Measurements from ENCODE around the gene PDE7B.

DNA sequence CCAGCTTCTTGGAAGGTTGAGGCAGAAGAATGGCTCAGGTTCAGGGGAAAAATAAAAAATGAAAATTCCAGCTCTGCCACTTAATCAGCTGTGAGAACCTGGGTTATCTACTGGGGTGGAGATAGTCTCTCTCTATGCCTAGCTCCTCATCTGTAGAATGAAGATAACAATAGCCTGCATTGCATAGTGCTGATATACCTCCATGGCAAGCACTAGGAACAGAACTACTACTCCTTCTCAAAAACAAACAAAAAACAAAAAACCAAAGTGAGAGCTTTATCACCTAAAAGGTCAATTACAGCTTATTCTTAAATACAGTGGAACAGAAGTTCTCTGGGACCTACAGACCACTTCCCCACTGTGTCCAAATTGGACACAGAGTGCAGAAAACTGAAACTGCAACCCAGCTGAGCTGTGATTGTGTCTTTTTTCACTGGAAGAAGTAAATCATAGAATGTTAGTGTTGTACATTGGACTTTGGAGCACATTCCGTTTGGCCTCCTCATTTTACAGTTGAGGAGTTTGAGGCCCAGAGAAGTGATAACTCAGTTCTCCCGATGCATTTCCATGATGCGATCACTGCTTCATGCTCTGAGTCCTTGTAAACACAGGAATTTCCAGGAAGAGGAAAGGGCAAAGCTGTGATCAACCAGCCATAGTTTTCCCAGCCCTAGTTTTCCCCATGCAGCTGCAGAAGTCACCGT, 375.3 kb downstream of the PDE7B start:
- TF ChIP-seq, protein P1, sequence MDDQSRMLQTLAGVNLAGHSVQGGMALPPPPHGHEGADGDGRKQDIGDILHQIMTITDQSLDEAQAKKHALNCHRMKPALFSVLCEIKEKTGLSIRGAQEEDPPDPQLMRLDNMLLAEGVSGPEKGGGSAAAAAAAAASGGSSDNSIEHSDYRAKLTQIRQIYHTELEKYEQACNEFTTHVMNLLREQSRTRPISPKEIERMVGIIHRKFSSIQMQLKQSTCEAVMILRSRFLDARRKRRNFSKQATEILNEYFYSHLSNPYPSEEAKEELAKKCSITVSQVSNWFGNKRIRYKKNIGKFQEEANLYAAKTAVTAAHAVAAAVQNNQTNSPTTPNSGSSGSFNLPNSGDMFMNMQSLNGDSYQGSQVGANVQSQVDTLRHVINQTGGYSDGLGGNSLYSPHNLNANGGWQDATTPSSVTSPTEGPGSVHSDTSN (IDR thresholded peaks at IDR 0.05) = no peak
- TF ChIP-seq, protein P2, sequence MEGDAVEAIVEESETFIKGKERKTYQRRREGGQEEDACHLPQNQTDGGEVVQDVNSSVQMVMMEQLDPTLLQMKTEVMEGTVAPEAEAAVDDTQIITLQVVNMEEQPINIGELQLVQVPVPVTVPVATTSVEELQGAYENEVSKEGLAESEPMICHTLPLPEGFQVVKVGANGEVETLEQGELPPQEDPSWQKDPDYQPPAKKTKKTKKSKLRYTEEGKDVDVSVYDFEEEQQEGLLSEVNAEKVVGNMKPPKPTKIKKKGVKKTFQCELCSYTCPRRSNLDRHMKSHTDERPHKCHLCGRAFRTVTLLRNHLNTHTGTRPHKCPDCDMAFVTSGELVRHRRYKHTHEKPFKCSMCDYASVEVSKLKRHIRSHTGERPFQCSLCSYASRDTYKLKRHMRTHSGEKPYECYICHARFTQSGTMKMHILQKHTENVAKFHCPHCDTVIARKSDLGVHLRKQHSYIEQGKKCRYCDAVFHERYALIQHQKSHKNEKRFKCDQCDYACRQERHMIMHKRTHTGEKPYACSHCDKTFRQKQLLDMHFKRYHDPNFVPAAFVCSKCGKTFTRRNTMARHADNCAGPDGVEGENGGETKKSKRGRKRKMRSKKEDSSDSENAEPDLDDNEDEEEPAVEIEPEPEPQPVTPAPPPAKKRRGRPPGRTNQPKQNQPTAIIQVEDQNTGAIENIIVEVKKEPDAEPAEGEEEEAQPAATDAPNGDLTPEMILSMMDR (IDR thresholded peaks at IDR 0.05) = no peak
- TF ChIP-seq GATA2 (CRISPR knock-in tag; IDR thresholded peaks at IDR 0.05) (no peak), RFX5 (IDR thresholded peaks at IDR 0.05; ENCODE audit: low read length) (no peak), TCF12 (IDR thresholded peaks at IDR 0.05) (no peak), EP300 (IDR thresholded peaks at IDR 0.05; ENCODE audit: borderline replicate concordance in 1 of 2, low read depth in 1 of 2, low read length in 1 of 2) (no peak), SMC3 (IDR thresholded peaks at IDR 0.05; ENCODE audit: low read depth, low read length) (no peak), CHD2 (IDR thresholded peaks at IDR 0.05; ENCODE audit: low read length, partially characterized antibody) (no peak)
- TF ChIP-seq, protein P3, sequence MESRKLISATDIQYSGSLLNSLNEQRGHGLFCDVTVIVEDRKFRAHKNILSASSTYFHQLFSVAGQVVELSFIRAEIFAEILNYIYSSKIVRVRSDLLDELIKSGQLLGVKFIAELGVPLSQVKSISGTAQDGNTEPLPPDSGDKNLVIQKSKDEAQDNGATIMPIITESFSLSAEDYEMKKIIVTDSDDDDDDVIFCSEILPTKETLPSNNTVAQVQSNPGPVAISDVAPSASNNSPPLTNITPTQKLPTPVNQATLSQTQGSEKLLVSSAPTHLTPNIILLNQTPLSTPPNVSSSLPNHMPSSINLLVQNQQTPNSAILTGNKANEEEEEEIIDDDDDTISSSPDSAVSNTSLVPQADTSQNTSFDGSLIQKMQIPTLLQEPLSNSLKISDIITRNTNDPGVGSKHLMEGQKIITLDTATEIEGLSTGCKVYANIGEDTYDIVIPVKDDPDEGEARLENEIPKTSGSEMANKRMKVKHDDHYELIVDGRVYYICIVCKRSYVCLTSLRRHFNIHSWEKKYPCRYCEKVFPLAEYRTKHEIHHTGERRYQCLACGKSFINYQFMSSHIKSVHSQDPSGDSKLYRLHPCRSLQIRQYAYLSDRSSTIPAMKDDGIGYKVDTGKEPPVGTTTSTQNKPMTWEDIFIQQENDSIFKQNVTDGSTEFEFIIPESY (IDR thresholded peaks at IDR 0.05; ENCODE audit: borderline replicate concordance, low read depth) = no peak
- TF ChIP-seq, protein P4, sequence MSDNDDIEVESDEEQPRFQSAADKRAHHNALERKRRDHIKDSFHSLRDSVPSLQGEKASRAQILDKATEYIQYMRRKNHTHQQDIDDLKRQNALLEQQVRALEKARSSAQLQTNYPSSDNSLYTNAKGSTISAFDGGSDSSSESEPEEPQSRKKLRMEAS (IDR thresholded peaks at IDR 0.05; ENCODE audit: low read depth) = no peak
- TF ChIP-seq, protein P5, sequence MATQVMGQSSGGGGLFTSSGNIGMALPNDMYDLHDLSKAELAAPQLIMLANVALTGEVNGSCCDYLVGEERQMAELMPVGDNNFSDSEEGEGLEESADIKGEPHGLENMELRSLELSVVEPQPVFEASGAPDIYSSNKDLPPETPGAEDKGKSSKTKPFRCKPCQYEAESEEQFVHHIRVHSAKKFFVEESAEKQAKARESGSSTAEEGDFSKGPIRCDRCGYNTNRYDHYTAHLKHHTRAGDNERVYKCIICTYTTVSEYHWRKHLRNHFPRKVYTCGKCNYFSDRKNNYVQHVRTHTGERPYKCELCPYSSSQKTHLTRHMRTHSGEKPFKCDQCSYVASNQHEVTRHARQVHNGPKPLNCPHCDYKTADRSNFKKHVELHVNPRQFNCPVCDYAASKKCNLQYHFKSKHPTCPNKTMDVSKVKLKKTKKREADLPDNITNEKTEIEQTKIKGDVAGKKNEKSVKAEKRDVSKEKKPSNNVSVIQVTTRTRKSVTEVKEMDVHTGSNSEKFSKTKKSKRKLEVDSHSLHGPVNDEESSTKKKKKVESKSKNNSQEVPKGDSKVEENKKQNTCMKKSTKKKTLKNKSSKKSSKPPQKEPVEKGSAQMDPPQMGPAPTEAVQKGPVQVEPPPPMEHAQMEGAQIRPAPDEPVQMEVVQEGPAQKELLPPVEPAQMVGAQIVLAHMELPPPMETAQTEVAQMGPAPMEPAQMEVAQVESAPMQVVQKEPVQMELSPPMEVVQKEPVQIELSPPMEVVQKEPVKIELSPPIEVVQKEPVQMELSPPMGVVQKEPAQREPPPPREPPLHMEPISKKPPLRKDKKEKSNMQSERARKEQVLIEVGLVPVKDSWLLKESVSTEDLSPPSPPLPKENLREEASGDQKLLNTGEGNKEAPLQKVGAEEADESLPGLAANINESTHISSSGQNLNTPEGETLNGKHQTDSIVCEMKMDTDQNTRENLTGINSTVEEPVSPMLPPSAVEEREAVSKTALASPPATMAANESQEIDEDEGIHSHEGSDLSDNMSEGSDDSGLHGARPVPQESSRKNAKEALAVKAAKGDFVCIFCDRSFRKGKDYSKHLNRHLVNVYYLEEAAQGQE (IDR thresholded peaks at IDR 0.05; ENCODE audit: low read depth, low read length) = no peak

All from SK-N-SH (cell line).